Stimulated activated CD8-positive, alpha-beta memory T cell treated with anti-CD3 and anti-CD28 coated beads, Interleukin-4, amount 100 ng/mL, for 4 hours (primary cell): ENCODE measurements around the gene NEU2.
A peak's percentile ranks its signal among the peaks of the same experiment; 100 is the strongest.
"Not testable (repeated sequence)": the region's sequence is repeated elsewhere in the genome, so short reads cannot be mapped to it uniquely, and the experiment has no call there.

Experiments
- DNase-seq, 2 donors: peaks; one replicate each; pipeline ENCODE4 v3.0.0-alpha.2; 2020; ENCODE audit warnings: low read depth in 2 of 2, low spot score in 1 of 2

Gene NEU2

GRCh38 chr2:233056961-233057605, 24.6 kb downstream of the NEU2 start:
- no peak for DNase-seq

GRCh38 chr2:233058717-233059546, 26.5 kb downstream of the NEU2 start:
- no peak for DNase-seq

GRCh38 chr2:233059547-233059796, 27.0 kb downstream of the NEU2 start:
- DNase-seq: no peak

- DNase-seq: peak; percentile 38 to 48
These were observed 27.5 kb downstream of the NEU2 start, which contains the start of gene INPP5D for GRCh38 chr2:233059797-233060500. TSS of gene INPP5D (plus strand) at chr2:233060342. CDS start at chr2:233060479, 137 bp downstream.

- DNase-seq: no peak
These were observed 28.1 kb downstream of the NEU2 start for GRCh38 chr2:233060501-233060979.

DNA sequence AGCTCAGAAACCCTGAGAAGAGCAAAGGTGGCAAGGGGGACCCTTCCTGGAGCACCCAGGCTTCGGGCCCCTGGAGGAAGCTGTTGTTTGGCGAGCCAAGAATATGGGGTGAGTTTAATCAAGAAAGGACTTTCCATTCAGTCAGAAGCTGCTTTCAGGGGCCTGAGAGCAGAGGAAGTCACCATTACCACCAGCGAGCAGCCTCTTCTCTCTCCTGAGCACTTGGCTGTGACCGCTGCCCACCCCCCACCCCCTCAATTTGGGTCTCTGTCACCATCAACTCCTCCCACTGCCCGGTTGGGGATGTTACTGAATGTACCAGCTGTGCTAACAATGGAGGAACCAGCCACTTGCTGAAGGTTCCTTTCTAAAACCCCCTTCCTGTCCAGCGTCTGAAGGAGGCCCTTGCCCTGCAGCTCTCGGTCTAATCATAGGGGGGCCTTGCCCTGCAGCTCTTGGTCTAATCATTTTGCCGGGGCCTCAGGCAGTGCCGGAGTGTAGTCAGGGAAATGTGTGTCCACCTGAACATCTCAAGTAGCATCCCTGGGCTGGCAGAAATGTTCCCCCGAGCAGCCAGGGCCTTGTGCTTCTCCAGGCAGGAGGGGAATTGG, 28.6 kb downstream of the NEU2 start:
- DNase-seq: no peak

DNA sequence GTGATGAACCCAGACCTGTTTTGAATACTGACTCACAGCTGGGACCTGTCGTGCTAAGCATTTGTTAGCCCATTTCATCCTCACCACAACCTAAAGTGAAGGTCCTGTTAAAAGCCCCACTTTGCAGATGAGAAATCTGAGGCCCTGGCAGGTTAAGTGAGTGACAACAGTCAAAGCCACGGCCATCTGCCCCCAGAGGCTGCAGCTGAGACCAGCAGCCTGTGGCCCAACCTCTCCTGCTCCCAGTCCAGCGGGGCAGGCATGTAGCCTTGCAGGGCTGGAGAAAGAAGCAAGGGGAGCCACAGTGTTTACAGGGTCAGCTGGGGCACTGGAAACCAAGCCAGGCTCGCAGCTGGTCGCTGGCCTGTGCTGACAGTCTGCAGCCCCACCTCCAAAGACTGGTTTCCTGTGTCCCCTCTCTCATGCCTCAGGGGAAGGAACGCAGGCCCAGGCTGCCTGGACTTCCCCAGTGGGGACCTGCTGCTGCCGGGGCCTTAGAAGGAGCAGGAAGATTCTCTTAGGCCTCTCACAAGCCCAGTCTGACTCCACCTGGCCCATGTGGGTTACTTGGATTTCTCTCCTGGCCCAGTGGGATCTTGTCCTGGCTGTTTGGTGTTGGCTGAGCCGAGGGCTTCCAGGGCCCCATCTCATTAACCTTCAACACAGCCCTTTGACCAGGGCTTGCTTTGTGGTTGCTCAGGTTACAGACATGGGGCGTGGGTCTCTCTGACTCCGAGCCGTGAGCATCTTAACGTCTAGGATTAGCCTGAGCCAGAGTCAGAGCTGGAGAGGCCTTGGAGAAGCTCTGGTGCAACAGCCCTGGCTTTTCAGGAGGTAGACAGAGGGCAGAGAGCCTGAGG, 29.3 kb downstream of the NEU2 start:
- DNase-seq: no peak

DNA sequence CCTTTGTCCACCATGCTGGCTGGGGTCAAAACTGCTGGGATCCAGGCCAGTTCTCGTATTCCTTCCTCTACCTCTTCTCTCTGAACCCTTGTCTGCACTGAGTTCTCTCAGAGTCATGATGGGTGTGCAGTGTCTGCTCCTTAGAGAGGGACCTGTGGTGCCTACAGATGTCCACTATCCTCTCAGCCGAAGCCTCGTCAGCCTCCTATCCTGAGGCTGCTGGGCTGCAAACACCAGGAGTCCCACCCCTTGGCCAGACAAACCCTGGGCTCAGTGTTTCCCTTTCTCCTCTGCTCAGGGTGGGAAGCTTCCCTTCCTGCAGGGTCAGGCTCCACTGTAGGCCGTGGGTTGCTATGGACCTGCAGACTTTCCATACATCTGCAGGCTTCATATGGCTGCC, 30.0 kb downstream of the NEU2 start:
- DNase-seq: no peak

GRCh38 chr2:233062946-233063268, 30.4 kb downstream of the NEU2 start:
- no peak for DNase-seq

DNA sequence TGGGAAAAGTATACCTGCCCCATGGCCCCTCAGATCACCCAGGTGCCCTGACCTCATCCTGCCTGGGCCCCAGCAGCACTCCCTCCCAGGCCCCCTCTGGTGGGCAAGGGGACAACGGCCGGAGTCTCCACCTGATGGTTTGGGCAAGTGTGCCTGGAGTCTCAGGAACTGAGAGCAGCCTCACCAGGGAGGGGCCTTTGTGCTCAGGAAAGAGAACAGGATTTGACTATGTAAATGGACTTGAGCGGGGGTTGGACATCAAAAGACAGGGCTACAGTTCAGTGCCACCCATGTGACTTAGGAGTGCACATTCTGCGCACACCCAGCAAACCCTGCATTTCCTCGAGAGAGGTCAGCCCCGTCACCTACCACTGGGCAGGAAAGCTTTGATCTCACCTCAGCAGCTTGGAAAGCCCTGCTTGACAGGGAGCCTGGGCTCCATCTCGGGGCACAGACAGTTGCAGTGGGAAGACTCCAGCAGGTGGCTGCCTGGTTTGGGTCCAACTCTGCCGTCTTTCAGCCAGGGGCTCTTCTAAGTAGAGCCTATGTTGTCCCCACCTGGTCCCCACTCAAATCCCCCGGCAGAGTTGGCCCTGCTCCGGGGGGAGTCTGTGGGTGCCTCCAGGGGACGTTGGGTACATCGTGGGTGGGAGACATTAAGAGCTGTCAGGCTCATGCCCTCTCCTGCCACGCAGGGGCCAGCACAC, 30.9 kb downstream of the NEU2 start:
- no peak for DNase-seq

DNA sequence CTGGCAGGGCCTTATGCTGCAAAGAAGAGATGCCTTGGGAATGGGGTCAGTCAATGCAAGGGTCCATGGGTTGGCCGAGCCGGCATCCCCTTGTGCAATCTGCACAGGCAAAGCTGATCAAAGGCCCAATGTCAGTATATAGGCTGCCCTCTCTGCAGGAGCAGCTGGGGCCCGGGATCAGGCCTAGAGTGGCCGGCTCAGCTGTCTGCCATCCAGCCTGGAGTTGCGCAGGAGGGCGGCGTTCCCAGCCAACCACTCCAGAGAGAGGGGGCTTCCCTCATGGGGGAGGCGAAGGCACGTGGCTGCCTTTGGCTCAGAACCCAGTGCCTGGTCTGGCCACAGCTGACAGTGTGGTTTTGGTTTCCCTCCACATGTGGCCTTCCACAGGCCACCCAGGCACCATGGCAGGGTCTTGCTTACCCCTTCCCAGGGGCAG, 31.5 kb downstream of the NEU2 start:
- no peak for DNase-seq

DNA sequence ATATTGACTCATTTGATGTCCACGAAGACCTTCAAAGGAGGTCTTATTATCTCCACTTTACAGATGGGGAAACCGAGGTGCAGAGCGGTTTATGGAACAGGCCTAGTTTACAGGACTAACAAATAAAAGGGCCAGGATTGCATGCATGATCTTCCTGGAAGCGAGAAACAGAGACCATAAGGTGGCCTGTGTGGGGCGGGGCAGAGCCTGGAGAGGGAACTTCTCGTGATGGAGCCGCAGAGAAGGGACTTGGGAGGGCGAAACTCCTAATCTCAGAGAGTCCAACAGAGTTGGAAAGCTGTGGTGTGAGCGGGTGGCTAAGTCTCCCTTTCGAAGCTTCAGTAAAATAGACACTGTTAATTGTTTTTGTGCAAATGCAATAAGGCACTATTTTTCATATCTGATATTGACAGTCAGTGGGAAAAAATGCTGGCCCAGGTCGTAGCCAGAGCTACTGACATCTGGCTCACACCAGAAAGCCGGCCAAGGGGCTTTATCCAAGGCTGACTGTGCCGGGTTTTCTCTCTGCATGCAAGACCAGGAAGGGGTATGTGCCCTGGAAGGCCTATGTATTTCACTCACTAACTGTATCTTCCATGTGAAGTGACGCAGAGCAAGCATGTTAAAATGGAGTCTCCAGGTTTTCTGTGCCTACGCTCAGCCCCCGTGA, 32.2 kb downstream of the NEU2 start:
- no peak for DNase-seq

DNA sequence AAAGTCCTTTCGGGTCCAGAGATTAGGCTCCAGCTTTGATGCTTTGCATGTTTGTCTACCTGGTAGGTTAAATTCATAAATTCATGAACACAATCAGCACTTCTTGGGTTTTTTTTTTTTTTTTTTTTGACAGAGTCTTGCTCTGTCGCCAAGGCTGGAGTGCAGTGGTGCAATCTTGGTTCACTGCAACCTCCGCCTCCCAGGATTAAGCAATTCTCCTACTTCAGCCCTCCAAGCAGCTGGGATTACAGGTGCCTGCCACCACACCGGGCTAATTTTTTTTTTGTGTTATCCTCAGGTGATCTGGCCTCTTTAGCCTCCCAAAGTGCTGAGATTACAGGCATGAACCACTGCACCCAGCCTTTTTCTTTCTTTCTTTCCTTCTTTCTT, 32.7 kb downstream of the NEU2 start:
- not testable (repeated sequence) for DNase-seq

DNA sequence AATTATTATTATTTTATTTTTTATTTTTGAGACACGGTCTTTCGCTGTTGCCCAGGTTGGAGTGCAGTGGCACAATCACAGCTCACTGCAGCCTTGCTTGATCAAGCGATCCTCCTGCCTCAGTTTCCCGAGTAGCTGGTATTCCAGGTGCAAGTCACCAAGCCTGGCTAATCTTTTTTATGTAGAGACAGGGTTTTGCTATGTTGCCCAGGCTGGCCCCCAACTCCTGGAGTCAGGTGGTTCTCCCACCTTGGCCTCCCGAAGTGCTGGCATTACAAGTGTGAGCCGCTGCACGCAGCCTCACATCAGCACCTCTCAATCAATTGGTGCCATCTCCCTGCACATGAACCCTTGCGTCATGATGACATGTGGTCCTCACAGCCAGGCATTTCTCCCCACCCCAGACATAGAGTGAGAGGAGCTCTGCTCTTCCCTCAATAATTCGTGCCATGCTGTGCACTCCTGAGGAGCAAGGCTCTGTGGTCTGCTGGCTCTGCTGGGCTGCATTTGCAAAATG, 33.5 kb downstream of the NEU2 start:
- DNase-seq: no peak

DNA sequence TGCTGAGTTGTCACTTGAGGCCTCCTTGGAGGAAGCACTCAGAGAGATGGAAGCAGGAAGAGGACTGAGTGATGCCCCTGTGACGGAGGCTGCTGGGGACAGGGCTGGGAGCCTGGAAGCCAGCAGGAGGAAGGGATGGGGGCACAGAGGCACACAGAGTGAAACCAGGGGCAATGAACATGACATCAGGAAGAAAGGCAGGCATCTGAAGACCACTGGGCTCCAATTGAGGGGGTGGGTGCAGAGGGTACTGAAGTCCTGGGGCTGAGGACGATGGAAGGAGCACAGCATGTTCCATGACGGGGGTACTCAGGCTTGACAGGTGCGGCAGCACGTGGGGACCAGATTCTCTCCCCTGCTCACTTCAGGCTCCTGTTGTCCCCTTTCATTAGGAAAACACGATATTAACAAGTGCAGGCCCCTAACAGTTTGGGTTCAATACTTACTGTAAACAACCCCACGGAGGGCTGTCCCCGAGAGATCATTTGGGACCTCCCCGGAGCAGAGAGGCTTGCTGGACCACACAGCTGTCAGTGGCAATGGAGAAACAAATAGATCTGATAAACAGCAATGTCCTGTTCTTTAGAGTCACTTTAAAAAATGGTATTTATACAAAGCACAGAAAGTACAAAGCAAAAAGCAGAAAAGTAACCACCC, 36.4 kb downstream of the NEU2 start:
- no peak for DNase-seq

- no peak for DNase-seq
These were observed 40.4 kb downstream of the NEU2 start for GRCh38 chr2:233072838-233073237.

GRCh38 chr2:233074106-233074505, 41.6 kb downstream of the NEU2 start:
- DNase-seq: no peak

GRCh38 chr2:233075141-233075965, 42.9 kb downstream of the NEU2 start:
- DNase-seq: no peak
